SK-N-SH treated with all-trans-retinoic acid at 6 μM for 48 hours (cell line): Measurements from ENCODE around the gene GPC5.

Experiments
- ATAC-seq: fragments of 200-7000 bp; cut with Tn5 transposase; 3 replicates; pipeline ENCODE4 v1.9.1; 2020; ENCODE audit warnings: mild to moderate bottlenecking, moderate library complexity
- ARNTL ChIP-seq: fragments of 450-650 bp; formaldehyde crosslinking; IDR thresholded peaks from 2 replicates; pipeline ENCODE4 v1.5.0; 2020; ENCODE audit warnings: low read depth, mild to moderate bottlenecking, moderate library complexity, borderline replicate concordance
- BACH2 ChIP-seq: fragments of 250-450 bp; sonication (Bioruptor Pico); IDR thresholded peaks from 2 replicates; pipeline ENCODE4 v1.9.0; 2021; ENCODE audit warnings: mild to moderate bottlenecking, borderline replicate concordance
- CREB5 ChIP-seq: fragments of 250-450 bp; sonication (Bioruptor Pico); IDR thresholded peaks from 2 replicates; pipeline ENCODE4 v1.5.1; 2020; ENCODE audit warnings: low read depth, mild to moderate bottlenecking, moderate library complexity
- CSDC2 ChIP-seq: fragments of 250-450 bp; sonication (Bioruptor Pico); IDR thresholded peaks from 2 replicates; pipeline ENCODE4 v1.5.0; 2020; ENCODE audit warnings: mild to moderate bottlenecking, moderate library complexity
- CSRNP3 ChIP-seq: fragments of 250-450 bp; sonication (Bioruptor Pico); IDR thresholded peaks from 2 replicates; pipeline ENCODE4 v1.5.1; 2021; ENCODE audit warnings: mild to moderate bottlenecking, moderate library complexity
- ESRRG ChIP-seq: fragments of 250-450 bp; sonication (Bioruptor Pico); IDR thresholded peaks from 2 replicates; pipeline ENCODE4 v1.6.1; 2021; ENCODE audit warnings: mild to moderate bottlenecking
- GLIS3 ChIP-seq: fragments of 250-450 bp; sonication (Bioruptor Pico); IDR thresholded peaks from 2 replicates; pipeline ENCODE4 v1.5.0; 2020; ENCODE audit warnings: mild to moderate bottlenecking, moderate library complexity
- ISL1 ChIP-seq: fragments of 250-450 bp; sonication (Bioruptor Pico); IDR thresholded peaks from 2 replicates; pipeline ENCODE4 v2.1.2; 2022; ENCODE audit warnings: mild to moderate bottlenecking, moderate library complexity
- OSR1 ChIP-seq: fragments of 250-450 bp; sonication (Bioruptor Pico); IDR thresholded peaks from 2 replicates; pipeline ENCODE4 v1.8.0; 2022; ENCODE audit warnings: moderate library complexity, mild to moderate bottlenecking, inconsistent platforms
- PPARA ChIP-seq: fragments of 250-450 bp; sonication (Bioruptor Pico); IDR thresholded peaks from 2 replicates; pipeline ENCODE4 v1.5.0; 2020; ENCODE audit warnings: mild to moderate bottlenecking, borderline replicate concordance
- RARB ChIP-seq: fragments of 250-450 bp; sonication (Bioruptor Pico); IDR thresholded peaks from 2 replicates; pipeline ENCODE4 v1.8.0; 2021; ENCODE audit warnings: mild to moderate bottlenecking, moderate library complexity
- SNAI2 ChIP-seq: fragments of 250-450 bp; sonication (Bioruptor Pico); IDR thresholded peaks from 2 replicates; pipeline ENCODE4 v1.5.0; 2020; ENCODE audit warnings: mild to moderate bottlenecking, moderate library complexity
- TCF4 ChIP-seq: fragments of 250-450 bp; sonication (Bioruptor Pico); IDR thresholded peaks from 2 replicates; pipeline ENCODE4 v1.8.0; 2021; ENCODE audit warnings: mild to moderate bottlenecking, moderate library complexity, borderline replicate concordance
- TOX ChIP-seq: fragments of 250-450 bp; sonication (Bioruptor Pico); IDR thresholded peaks from 2 replicates; pipeline ENCODE4 v1.8.0; 2021; ENCODE audit warnings: mild to moderate bottlenecking, moderate library complexity, borderline replicate concordance
- TSHZ2 ChIP-seq: fragments of 250-450 bp; sonication (Bioruptor Pico); IDR thresholded peaks from 2 replicates; pipeline ENCODE4 v1.5.0; 2020; ENCODE audit warnings: mild to moderate bottlenecking, moderate library complexity
- ZC3H10 ChIP-seq: fragments of 250-450 bp; sonication (Bioruptor Pico); IDR thresholded peaks from 2 replicates; pipeline ENCODE4 v1.5.1; 2021; ENCODE audit warnings: mild to moderate bottlenecking, moderate library complexity
- ZFP3 ChIP-seq: fragments of 250-450 bp; sonication (Bioruptor Pico); IDR thresholded peaks from 2 replicates; pipeline ENCODE4 v1.5.0; 2020; ENCODE audit warnings: mild to moderate bottlenecking, moderate library complexity
- ZFP30 ChIP-seq: fragments of 450-650 bp; formaldehyde crosslinking; IDR thresholded peaks from 2 replicates; pipeline ENCODE4 v1.5.0; 2022; ENCODE audit warnings: mild to moderate bottlenecking, moderate library complexity
- ZNF565 ChIP-seq: fragments of 450-650 bp; formaldehyde crosslinking; conservative IDR thresholded peaks from 2 replicates; pipeline ENCODE4 v1.5.0; 2020; ENCODE audit warnings: low read depth, mild to moderate bottlenecking, moderate library complexity
- ZNF8 ChIP-seq: fragments of 450-650 bp; formaldehyde crosslinking; IDR thresholded peaks from 2 replicates; pipeline ENCODE4 v1.5.0; 2020; ENCODE audit warnings: mild to moderate bottlenecking, moderate library complexity
- TF ChIP-seq, protein P1 (sequence below): fragments of 250-450 bp; sonication (Bioruptor Pico); IDR thresholded peaks from 2 replicates; pipeline ENCODE4 v1.8.0; 2021; ENCODE audit warnings: low read depth, mild to moderate bottlenecking, moderate library complexity, borderline replicate concordance
- TF ChIP-seq, protein P2 (sequence below): fragments of 250-450 bp; sonication (Bioruptor Pico); IDR thresholded peaks from 2 replicates; pipeline ENCODE4 v1.8.0; 2020; ENCODE audit warnings: mild to moderate bottlenecking, moderate library complexity, borderline replicate concordance

The GPC5 gene

GRCh38 chr13:91482427-91482826 is 84.0 kb downstream of the GPC5 start:
- TF ChIP-seq, protein P1, sequence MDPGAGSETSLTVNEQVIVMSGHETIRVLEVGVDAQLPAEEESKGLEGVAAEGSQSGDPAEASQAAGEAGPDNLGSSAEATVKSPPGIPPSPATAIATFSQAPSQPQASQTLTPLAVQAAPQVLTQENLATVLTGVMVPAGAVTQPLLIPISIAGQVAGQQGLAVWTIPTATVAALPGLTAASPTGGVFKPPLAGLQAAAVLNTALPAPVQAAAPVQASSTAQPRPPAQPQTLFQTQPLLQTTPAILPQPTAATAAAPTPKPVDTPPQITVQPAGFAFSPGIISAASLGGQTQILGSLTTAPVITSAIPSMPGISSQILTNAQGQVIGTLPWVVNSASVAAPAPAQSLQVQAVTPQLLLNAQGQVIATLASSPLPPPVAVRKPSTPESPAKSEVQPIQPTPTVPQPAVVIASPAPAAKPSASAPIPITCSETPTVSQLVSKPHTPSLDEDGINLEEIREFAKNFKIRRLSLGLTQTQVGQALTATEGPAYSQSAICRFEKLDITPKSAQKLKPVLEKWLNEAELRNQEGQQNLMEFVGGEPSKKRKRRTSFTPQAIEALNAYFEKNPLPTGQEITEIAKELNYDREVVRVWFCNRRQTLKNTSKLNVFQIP, result no peak
- TF ChIP-seq TOX (CRISPR knock-in tag), result no peak
- no peak for TF ChIP-seq ZNF8 (CRISPR knock-in tag)
- TF ChIP-seq TCF4, result no peak
- no peak for TF ChIP-seq TSHZ2 (CRISPR knock-in tag)
- peak; percentile 61 for TF ChIP-seq ISL1 (CRISPR knock-in tag)
- no peak for TF ChIP-seq OSR1
- TF ChIP-seq ZFP30 (CRISPR knock-in tag), result no peak
- ATAC-seq, result no peak

DNA sequence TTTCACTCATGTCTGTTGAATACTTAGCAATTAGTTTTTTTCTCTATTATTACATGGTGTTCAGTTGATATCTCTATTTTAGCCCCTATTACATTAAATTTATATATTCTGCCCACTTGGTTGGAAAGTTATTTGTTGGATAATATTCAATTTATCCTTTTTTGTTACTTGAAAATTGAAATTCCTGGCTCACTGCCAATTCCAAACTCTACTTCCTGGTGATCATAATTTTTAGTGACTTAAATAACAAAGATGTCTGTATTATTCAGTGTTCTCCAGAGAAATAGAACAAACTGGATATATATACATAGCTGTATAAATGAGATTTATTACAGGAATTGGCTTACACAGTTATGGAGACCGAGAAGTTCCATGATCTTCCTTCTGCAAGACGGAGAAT is 93.6 kb downstream of the GPC5 start:
- no peak for ATAC-seq
- TF ChIP-seq ZNF565, result no peak
- no peak for TF ChIP-seq ESRRG (CRISPR knock-in tag)
- TF ChIP-seq, protein P1, result no peak
- no peak for TF ChIP-seq ZNF8 (CRISPR knock-in tag)
- TF ChIP-seq RARB (CRISPR knock-in tag), result no peak
- TF ChIP-seq OSR1, result no peak
- no peak for TF ChIP-seq GLIS3 (CRISPR knock-in tag)
- TF ChIP-seq, protein P2, sequence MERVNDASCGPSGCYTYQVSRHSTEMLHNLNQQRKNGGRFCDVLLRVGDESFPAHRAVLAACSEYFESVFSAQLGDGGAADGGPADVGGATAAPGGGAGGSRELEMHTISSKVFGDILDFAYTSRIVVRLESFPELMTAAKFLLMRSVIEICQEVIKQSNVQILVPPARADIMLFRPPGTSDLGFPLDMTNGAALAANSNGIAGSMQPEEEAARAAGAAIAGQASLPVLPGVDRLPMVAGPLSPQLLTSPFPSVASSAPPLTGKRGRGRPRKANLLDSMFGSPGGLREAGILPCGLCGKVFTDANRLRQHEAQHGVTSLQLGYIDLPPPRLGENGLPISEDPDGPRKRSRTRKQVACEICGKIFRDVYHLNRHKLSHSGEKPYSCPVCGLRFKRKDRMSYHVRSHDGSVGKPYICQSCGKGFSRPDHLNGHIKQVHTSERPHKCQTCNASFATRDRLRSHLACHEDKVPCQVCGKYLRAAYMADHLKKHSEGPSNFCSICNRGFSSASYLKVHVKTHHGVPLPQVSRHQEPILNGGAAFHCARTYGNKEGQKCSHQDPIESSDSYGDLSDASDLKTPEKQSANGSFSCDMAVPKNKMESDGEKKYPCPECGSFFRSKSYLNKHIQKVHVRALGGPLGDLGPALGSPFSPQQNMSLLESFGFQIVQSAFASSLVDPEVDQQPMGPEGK, result no peak
- TF ChIP-seq ZC3H10 (CRISPR knock-in tag), result no peak
- TF ChIP-seq CSRNP3, result no peak
- TF ChIP-seq, all 23 proteins: peak for 0

GRCh38 chr13:91493442-91493841 is 95.0 kb downstream of the GPC5 start:
- no peak for ATAC-seq
- TF ChIP-seq GLIS3 (CRISPR knock-in tag) (no peak), ESRRG (CRISPR knock-in tag) (no peak), OSR1 (no peak), PPARA (CRISPR knock-in tag) (no peak), ZC3H10 (CRISPR knock-in tag) (no peak), BACH2 (CRISPR knock-in tag) (no peak), ARNTL (CRISPR knock-in tag) (no peak), TCF4 (no peak), CSDC2 (CRISPR knock-in tag) (no peak), ISL1 (CRISPR knock-in tag) (no peak), RARB (CRISPR knock-in tag) (no peak), ZFP3 (CRISPR knock-in tag) (no peak), ZNF8 (CRISPR knock-in tag) (no peak)

- no peak for ATAC-seq
- TF ChIP-seq ISL1 (CRISPR knock-in tag) (no peak), CSDC2 (CRISPR knock-in tag) (no peak), PPARA (CRISPR knock-in tag) (no peak), TOX (CRISPR knock-in tag) (no peak), SNAI2 (no peak), RARB (CRISPR knock-in tag) (no peak), CSRNP3 (no peak), GLIS3 (CRISPR knock-in tag) (no peak), BACH2 (CRISPR knock-in tag) (no peak), ZNF8 (CRISPR knock-in tag) (no peak), CREB5 (CRISPR knock-in tag) (no peak)
- TF ChIP-seq, protein P1, result no peak
These were observed 99.9 kb downstream of the GPC5 start for GRCh38 chr13:91498298-91498697.
